ENCODE measurements around the gene KRT80. TPM values are rescaled to one million over a fixed set of nuclear protein-coding genes. Genes with fewer than 3 reads are reported as not detected.

Gene KRT80
- polyA plus RNA-seq, 3 donors = 0.18 to 0.52 (median 0.37) TPM

GRCh38 chr12:52179396-52179973 is 12.3 kb downstream of the KRT80 start:
- H3K36me3 Mint-ChIP-seq = peaks cover 3 to 4% of the 10 kb centered on the region in 2 donors
- no peaks in the 10 kb centered on the region for H3K36me3 ChIP-seq (replicated peaks in 1 of 2; ENCODE audit: control insufficient read depth in 1 of 2, insufficient read depth in 2 of 2, low read length in 2 of 2)
- no peak for TF ChIP-seq CTCF (IDR thresholded peaks at IDR 0.05)
- no peaks in the 10 kb centered on the region for H3K79me2 ChIP-seq (ENCODE audit: insufficient read depth, low read length)
- peaks cover 21 to 35% of the 10 kb centered on the region in 2 donors for H3K4me1 ChIP-seq (ENCODE audit: control insufficient read depth in 1 of 2, insufficient read depth in 2 of 2, low read length in 2 of 2)
- no peaks in the 10 kb centered on the region for H3K27me3 ChIP-seq (ENCODE audit: control insufficient read depth in 2 of 2, insufficient read depth in 2 of 2, low read length in 2 of 2)
- H3K4me3 Mint-ChIP-seq = no peak overlapping the region
- no peak overlapping the region for H2AFZ ChIP-seq (ENCODE audit: insufficient read depth, low read depth, low read length, poor library complexity, severe bottlenecking)
- H3K4me2 ChIP-seq (replicated peaks; ENCODE audit: extremely low read depth, low read length, poor library complexity, severe bottlenecking) = no peak overlapping the region
- WGBS (ENCODE audit: insufficient coverage) = 84% methylated on average over 5 of the region's 6 CpGs
- peaks cover 0 to 2% (median 0%) of the 10 kb centered on the region in 7 donors for H3K9me3 Mint-ChIP-seq
- H4K20me1 ChIP-seq (ENCODE audit: insufficient read depth, low read length) = no peaks in the 10 kb centered on the region
- no peak overlapping the region for H3K27ac ChIP-seq (ENCODE audit: low read depth in 1 of 2, low read length in 2 of 2)
- H3K4me1 Mint-ChIP-seq = peaks cover 36% of the 10 kb centered on the region
- peaks cover 0 to 12% (median 2%) of the 10 kb centered on the region in 3 donors for H3K27me3 Mint-ChIP-seq (ENCODE audit: low read depth in 3 of 3)
- intact Hi-C loops (cut with micrococcal nuclease) = no loop called here
- H3K4me3 ChIP-seq (replicated peaks in 1 of 3; ENCODE audit: low read depth in 2 of 3, low read length in 3 of 3) = no peak overlapping the region
- DNase-seq = no peak
- no peaks in the 10 kb centered on the region for H3K9me3 ChIP-seq (replicated peaks in 1 of 2; ENCODE audit: control insufficient read depth in 1 of 2, insufficient read depth in 1 of 2, low read length in 2 of 2)
- H3K9ac ChIP-seq (ENCODE audit: insufficient read depth, low read length, poor library complexity, severe bottlenecking) = no peak overlapping the region
- H3K27ac Mint-ChIP-seq = no peak overlapping the region

GRCh38 chr12:52178984-52179383 is 12.8 kb downstream of the KRT80 start:
- peaks cover 16 to 30% of the 10 kb centered on the region in 2 donors for H3K4me1 ChIP-seq (ENCODE audit: control insufficient read depth in 1 of 2, insufficient read depth in 2 of 2, low read length in 2 of 2)
- Mint-ChIP-seq H3K27ac (no peak overlapping the region), H3K36me3 (peaks cover 3 to 4% of the 10 kb centered on the region in 2 donors), H3K4me3 (no peak overlapping the region), H3K9me3 (peaks cover 0 to 2% (median 0%) of the 10 kb centered on the region in 7 donors), H3K4me1 (peaks cover 31% of the 10 kb centered on the region), H3K27me3 (ENCODE audit: low read depth in 3 of 3) (peaks cover 0 to 12% (median 2%) of the 10 kb centered on the region in 3 donors)
- no peaks in the 10 kb centered on the region for H3K27me3 ChIP-seq (ENCODE audit: control insufficient read depth in 2 of 2, insufficient read depth in 2 of 2, low read length in 2 of 2)
- no peaks in the 10 kb centered on the region for H3K36me3 ChIP-seq (replicated peaks in 1 of 2; ENCODE audit: control insufficient read depth in 1 of 2, insufficient read depth in 2 of 2, low read length in 2 of 2)
- no peaks in the 10 kb centered on the region for H4K20me1 ChIP-seq (ENCODE audit: insufficient read depth, low read length)
- H3K27ac ChIP-seq (ENCODE audit: low read depth in 1 of 2, low read length in 2 of 2) = no peak overlapping the region
- intact Hi-C loops (cut with micrococcal nuclease) = no loop called here
- H2AFZ ChIP-seq (ENCODE audit: insufficient read depth, low read depth, low read length, poor library complexity, severe bottlenecking) = no peak overlapping the region
- 82% methylated on average over 2 of the region's 2 CpGs for WGBS (ENCODE audit: insufficient coverage)
- H3K9ac ChIP-seq (ENCODE audit: insufficient read depth, low read length, poor library complexity, severe bottlenecking) = no peak overlapping the region
- no peak overlapping the region for H3K4me3 ChIP-seq (replicated peaks in 1 of 3; ENCODE audit: low read depth in 2 of 3, low read length in 3 of 3)
- H3K79me2 ChIP-seq (ENCODE audit: insufficient read depth, low read length) = no peaks in the 10 kb centered on the region
- no peak overlapping the region for H3K4me2 ChIP-seq (replicated peaks; ENCODE audit: extremely low read depth, low read length, poor library complexity, severe bottlenecking)
- DNase-seq = no peak
- no peaks in the 10 kb centered on the region for H3K9me3 ChIP-seq (replicated peaks in 1 of 2; ENCODE audit: control insufficient read depth in 1 of 2, insufficient read depth in 1 of 2, low read length in 2 of 2)
- TF ChIP-seq CTCF (IDR thresholded peaks at IDR 0.05) = no peak
